HG03460 (cell line): Measurements from ENCODE around the gene GTF2F2.
"Not testable (repeated sequence)": the region's sequence is repeated elsewhere in the genome, so short reads cannot be mapped to it uniquely, and the experiment has no call there.

ENCODE experiments used
- ATAC-seq: cut with Tn5 transposase; IDR thresholded peaks from one replicate; pipeline ENCODE4 v1.9.1; 2021; ENCODE audit not compliant: unreplicated experiment

Gene GTF2F2

GRCh38 chr13:45178349-45179162 is 58.2 kb downstream of the GTF2F2 start:
- ATAC-seq, result no peak

GRCh38 chr13:45179428-45179827 is 59.1 kb downstream of the GTF2F2 start:
- ATAC-seq, result no peak

GRCh38 chr13:45180303-45180702 is 60.0 kb downstream of the GTF2F2 start:
- ATAC-seq, result no peak

- ATAC-seq, result no peak
These were observed 60.6 kb downstream of the GTF2F2 start for GRCh38 chr13:45180713-45181601.

GRCh38 chr13:45184693-45185092 is 64.4 kb downstream of the GTF2F2 start:
- ATAC-seq, result no peak

GRCh38 chr13:45185286-45185685 is 65.0 kb downstream of the GTF2F2 start:
- no peak for ATAC-seq

GRCh38 chr13:45189077-45189476 is 68.8 kb downstream of the GTF2F2 start:
- not testable (repeated sequence) for ATAC-seq

- not testable (repeated sequence) for ATAC-seq
These were observed 69.2 kb downstream of the GTF2F2 start for GRCh38 chr13:45189511-45189910.

- ATAC-seq, result no peak
These were observed 71.6 kb downstream of the GTF2F2 start for GRCh38 chr13:45191874-45192273.

- ATAC-seq, result no peak
These were observed 74.0 kb downstream of the GTF2F2 start for GRCh38 chr13:45194081-45194939.

- ATAC-seq, result no peak
These were observed 75.1 kb downstream of the GTF2F2 start for GRCh38 chr13:45195421-45195820.

GRCh38 chr13:45196096-45196495 is 75.8 kb downstream of the GTF2F2 start:
- no peak for ATAC-seq

- no peak for ATAC-seq
These were observed 76.3 kb downstream of the GTF2F2 start for GRCh38 chr13:45196622-45197021.

GRCh38 chr13:45198041-45198440 is 77.7 kb downstream of the GTF2F2 start:
- ATAC-seq, result no peak

GRCh38 chr13:45198924-45199323 is 78.6 kb downstream of the GTF2F2 start:
- no peak for ATAC-seq

- no peak for ATAC-seq
These were observed 79.4 kb downstream of the GTF2F2 start for GRCh38 chr13:45199711-45200110.

- no peak for ATAC-seq
These were observed 80.5 kb downstream of the GTF2F2 start, which contains the start of gene KCTD4 for GRCh38 chr13:45200701-45201232. KCTD4 (minus strand) TSS chr13:45201045; CDS start chr13:45194567, 6,478 bp downstream.

GRCh38 chr13:45205124-45205523 is 84.8 kb downstream of the GTF2F2 start:
- ATAC-seq, result no peak

- peak; percentile 59 for ATAC-seq
These were observed 86.0 kb downstream of the GTF2F2 start for GRCh38 chr13:45206340-45206739.

GRCh38 chr13:45207319-45207718 is 87.0 kb downstream of the GTF2F2 start:
- ATAC-seq, result no peak

GRCh38 chr13:45208132-45208531 is 87.8 kb downstream of the GTF2F2 start:
- ATAC-seq, result no peak
